LNCaP clone FGC (cell line): Measurements from ENCODE around the gene LRRC15.

Experiments
- DNase-seq: peaks from one replicate; pipeline ENCODE4 v3.0.0-alpha.2; 2011; ENCODE audit warnings: low read depth
- H3K4me3 ChIP-seq: 2 replicates; pipeline ENCODE4 v1.5.1; 2011; ENCODE audit warnings: mild to moderate bottlenecking, low read depth, low read length, control low read depth
- TF ChIP-seq, protein P1 (sequence below): IDR thresholded peaks from 2 replicates; pipeline ENCODE4 v1.5.1; 2012; ENCODE audit warnings: mild to moderate bottlenecking; ENCODE audit not compliant: control insufficient read depth, insufficient read depth; ENCODE audit errors: extremely low read depth

LRRC15 gene

DNA sequence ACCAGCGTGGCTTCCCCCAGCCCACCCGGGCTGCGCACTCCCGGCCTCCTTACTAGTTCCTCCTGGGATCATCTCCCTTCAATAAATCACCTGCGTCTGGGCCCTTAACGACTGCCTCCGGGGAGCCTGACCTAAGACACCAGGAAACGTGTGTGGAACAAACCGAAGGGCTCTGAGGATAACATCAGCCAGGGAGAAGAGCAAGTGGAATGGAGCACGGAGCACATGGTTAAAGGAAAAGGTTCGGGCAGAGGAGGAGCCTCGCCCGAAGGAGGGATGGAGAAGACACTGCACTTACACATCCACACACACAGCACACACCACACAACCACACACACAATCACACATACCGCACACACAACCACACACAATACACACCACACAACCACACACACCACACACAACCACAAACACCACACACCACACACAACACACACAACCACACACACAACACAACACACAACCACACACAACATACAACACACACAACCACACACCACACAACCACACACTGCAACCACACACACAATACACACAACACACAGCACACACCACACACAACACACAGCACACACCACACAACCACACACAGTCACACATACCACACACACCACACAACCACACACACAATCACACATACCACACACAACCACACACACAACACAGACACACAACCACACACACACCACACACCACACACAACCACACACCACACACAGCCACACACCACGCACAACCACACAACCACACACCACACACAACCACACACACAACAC is 43.2 kb downstream of the LRRC15 start:
- TF ChIP-seq, protein P1, sequence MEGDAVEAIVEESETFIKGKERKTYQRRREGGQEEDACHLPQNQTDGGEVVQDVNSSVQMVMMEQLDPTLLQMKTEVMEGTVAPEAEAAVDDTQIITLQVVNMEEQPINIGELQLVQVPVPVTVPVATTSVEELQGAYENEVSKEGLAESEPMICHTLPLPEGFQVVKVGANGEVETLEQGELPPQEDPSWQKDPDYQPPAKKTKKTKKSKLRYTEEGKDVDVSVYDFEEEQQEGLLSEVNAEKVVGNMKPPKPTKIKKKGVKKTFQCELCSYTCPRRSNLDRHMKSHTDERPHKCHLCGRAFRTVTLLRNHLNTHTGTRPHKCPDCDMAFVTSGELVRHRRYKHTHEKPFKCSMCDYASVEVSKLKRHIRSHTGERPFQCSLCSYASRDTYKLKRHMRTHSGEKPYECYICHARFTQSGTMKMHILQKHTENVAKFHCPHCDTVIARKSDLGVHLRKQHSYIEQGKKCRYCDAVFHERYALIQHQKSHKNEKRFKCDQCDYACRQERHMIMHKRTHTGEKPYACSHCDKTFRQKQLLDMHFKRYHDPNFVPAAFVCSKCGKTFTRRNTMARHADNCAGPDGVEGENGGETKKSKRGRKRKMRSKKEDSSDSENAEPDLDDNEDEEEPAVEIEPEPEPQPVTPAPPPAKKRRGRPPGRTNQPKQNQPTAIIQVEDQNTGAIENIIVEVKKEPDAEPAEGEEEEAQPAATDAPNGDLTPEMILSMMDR: no peak
- no peak overlapping the region for H3K4me3 ChIP-seq
- peak; percentile 25 for DNase-seq

DNA sequence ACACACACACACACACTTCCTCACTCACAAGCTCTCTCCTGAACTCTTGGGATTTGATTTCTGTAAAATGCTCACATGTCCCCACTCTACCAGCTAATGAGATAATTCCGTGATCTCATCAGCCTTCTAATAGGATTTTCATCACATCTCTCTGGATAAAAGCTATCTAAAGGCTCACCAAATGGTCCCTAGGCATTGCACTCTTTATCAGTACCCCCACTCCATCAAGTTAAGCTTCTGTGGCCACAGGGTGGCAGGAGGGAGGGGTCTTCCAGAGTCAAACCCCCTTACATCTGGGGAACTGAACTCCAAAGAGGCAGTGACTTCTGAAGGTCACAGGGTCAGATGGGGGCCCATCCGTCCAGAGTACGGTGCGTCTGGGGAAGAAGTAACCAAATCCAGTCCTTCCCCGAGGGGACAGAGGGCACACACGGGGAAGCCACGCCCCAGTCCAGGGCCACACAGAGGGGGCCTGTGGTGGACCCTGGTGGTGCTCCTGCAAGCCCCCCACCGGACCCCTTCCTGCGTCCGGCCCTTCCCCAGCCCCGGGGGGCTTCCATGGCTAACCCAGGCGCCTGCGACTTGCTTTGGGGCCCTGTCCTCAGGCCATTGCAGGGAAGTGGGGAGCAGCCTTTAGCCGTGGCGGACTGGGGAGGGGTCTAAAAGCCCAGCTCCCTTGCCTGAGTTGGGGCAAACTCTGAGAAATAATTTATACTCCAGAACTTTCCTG is 44.0 kb downstream of the LRRC15 start:
- DNase-seq: no peak
- TF ChIP-seq, protein P1: no peak
- no peak overlapping the region for H3K4me3 ChIP-seq

DNA sequence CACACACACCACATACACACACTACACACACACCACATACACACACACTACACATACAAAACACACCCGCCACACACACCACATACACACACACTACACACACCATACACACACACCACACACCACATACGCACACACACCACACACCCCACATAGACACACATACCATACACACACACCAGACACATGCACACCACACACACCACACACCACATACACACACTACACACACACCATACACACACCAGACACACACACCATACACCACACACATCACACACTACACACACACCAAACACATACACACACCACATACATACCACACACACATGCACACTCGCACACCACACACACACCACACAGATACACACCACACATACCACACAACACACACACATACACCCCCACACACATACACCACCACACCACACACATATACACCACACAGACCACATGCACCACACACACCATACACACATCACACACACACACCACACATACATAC is 44.7 kb downstream of the LRRC15 start:
- H3K4me3 ChIP-seq: no peak overlapping the region
- TF ChIP-seq, protein P1: no peak
- DNase-seq: no peak

DNA sequence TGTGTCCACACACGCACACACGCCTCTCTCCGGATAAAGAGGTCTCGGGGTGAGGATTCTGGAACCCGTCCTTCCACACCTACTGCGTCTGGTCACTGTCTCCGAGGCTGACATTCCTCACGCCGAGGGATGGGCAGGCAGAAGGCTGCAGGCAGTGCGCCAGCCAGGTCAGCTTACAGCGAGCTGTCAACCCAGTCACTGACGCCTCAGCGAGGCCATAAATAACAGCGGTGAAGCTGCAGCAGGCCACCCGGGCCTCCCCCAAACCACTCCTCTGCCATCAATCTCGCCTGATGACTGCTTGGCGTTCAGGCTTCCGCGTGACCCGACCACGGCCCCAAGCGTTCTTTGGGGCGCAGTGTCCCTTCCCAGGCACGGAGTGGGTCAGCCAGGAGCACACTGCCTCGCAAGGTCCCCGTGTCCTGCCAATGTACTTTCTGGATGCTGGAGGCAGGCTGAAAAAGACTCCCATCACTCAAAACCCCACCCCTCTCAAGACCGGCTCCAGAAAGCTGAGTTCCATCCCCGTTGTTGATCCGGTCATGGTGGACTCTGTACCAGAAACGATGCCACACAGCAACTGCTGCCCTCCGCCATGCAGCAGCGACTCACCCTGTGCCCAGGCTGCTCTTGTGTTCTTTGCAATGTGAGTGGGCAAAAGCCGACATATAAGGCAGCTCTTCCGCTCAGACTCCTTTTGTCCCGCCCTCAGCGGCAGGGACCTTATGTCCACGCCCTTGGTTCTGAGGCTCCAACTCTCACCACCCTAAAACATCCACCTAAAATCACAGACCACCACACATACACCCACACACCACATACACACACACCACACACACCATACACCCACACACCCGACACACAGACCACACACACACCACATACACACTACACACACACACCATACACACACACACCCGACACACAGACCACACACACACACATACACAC is 45.5 kb downstream of the LRRC15 start:
- TF ChIP-seq, protein P1: no peak
- DNase-seq: no peak
- no peak overlapping the region for H3K4me3 ChIP-seq

DNA sequence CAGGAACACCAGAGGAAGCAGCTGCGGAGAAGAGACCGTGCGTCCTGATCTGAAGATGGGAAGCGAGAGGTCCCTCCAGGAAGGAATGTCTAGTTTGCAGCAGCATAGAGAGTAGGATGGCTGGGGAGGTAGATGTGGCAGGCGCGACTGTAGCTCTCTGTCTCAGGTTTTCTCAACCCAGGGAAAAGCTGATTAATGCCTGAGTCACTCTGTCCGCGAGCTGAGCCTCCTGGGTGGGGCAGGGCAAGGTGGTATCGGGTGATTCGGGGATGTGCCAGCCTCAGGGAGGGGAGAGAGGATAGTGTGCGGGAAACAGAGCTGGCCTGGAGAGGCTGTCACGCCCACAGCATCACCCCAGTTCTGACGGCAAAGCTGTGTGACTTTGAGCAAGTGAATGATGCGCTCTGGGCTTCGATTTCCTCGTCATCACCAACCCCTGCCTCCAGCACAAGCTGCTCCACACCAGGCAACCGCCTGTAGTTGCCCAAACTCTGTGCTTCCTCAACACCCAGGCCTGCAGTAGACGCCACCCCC is 46.8 kb downstream of the LRRC15 start:
- no peak overlapping the region for H3K4me3 ChIP-seq
- TF ChIP-seq, protein P1: no peak
- no peak for DNase-seq
